ENCODE results near the gene TMEM169. TPM values are rescaled to one million over a fixed set of nuclear protein-coding genes. Genes with fewer than 3 reads are reported as not detected.

TMEM169 gene
- polyA plus RNA-seq, 2 of the 4 experiments (the other 2 are of a cell fraction): 0.54 to 0.81 TPM

GRCh38 chr2:216098421-216099334, 17.0 kb downstream of the TMEM169 start:
- no peaks in the 10 kb centered on the region for H3K9me3 ChIP-seq
- 83% methylated on average over 9 of the region's 9 CpGs for WGBS (ENCODE audit: missing lambda C conversion rate)
- ChIA-PET CTCF (interaction anchor here (1.2 kb wide), 1 partner anchor 8 kb away, joined by 3 read pairs; no protein-coding TSS in a partner anchor), POLR2A (no interaction called here)
- FAIRE-seq (no peak), DNase-seq (ENCODE audit: low read depth in 1 of 2, low spot score in 1 of 2) (no peak), ATAC-seq (no peak)
- H3K4me1 ChIP-seq: no peaks in the 10 kb centered on the region
- TF ChIP-seq POLR2AphosphoS2 (conservative IDR thresholded peaks at IDR 0.05; ENCODE audit: low read length) (no peak), TP53 (CRISPR knock-in tag; IDR thresholded peaks at IDR 0.05) (no peak), KDM5A (IDR thresholded peaks at IDR 0.05) (no peak), HOXB13 (CRISPR knock-in tag; IDR thresholded peaks at IDR 0.05; ENCODE audit: low read depth) (no peak), HMGXB4 (CRISPR knock-in tag; IDR thresholded peaks at IDR 0.05; ENCODE audit: borderline replicate concordance) (no peak), RCOR1 (IDR thresholded peaks at IDR 0.05; ENCODE audit: low read depth, low read length) (no peak), BCL3 (IDR thresholded peaks at IDR 0.05) (no peak), CTCF (IDR thresholded peaks at IDR 0.05) (no peak), ZNF302 (CRISPR knock-in tag; IDR thresholded peaks at IDR 0.05) (no peak), GATA3 (IDR thresholded peaks at IDR 0.05; ENCODE audit: borderline replicate concordance) (no peak), CHD2 (IDR thresholded peaks at IDR 0.05; ENCODE audit: low read length, partially characterized antibody) (no peak), FOSL2 (IDR thresholded peaks at IDR 0.05) (no peak), FOSL2 (CRISPR knock-in tag; IDR thresholded peaks at IDR 0.05) (no peak), MAX (IDR thresholded peaks at IDR 0.05) (no peak), SMC3 (IDR thresholded peaks at IDR 0.05) (no peak), NPAS2 (CRISPR knock-in tag; IDR thresholded peaks at IDR 0.05; ENCODE audit: borderline replicate concordance) (no peak), NR3C1 (IDR thresholded peaks at IDR 0.05) (no peak), CBX8 (IDR thresholded peaks at IDR 0.05) (no peak)
- no peak overlapping the region for H3K4me2 ChIP-seq
- H3K27ac ChIP-seq: no peak overlapping the region
- H3K4me3 ChIP-seq: no peak overlapping the region

GRCh38 chr2:216101109-216101508, 19.4 kb downstream of the TMEM169 start:
- Histone ChIP-seq H3K9me3 (no peaks in the 10 kb centered on the region), H3K4me3 (no peak overlapping the region), H3K4me2 (no peak overlapping the region), H3K27ac (no peak overlapping the region), H3K4me1 (no peaks in the 10 kb centered on the region)
- no peak for TF ChIP-seq MAX (IDR thresholded peaks at IDR 0.05)
- TF ChIP-seq MAFK (IDR thresholded peaks at IDR 0.05; ENCODE audit: partially characterized antibody): no peak
- no peak for TF ChIP-seq FOSB (CRISPR knock-in tag; IDR thresholded peaks at IDR 0.05)
- TF ChIP-seq BHLHE40 (IDR thresholded peaks at IDR 0.05; ENCODE audit: low read depth, low read length): no peak
- TF ChIP-seq CEBPB (IDR thresholded peaks at IDR 0.05): no peak
- TF ChIP-seq E2F6 (IDR thresholded peaks at IDR 0.05; ENCODE audit: borderline replicate concordance, low read depth): no peak
- TF ChIP-seq CHD4 (IDR thresholded peaks at IDR 0.05; ENCODE audit: borderline replicate concordance): no peak
- POLR2A ChIA-PET: no interaction called here
- FAIRE-seq (no peak), DNase-seq (ENCODE audit: low read depth in 1 of 2, low spot score in 1 of 2) (no peak), ATAC-seq (no peak)
- 79% methylated on average over 4 of the region's 4 CpGs for WGBS (ENCODE audit: missing lambda C conversion rate)
- CTCF ChIA-PET: interaction anchor here (0.7 to 1.6 kb wide), 2 partner anchors 9 to 149 kb away, joined by 4 to 7 read pairs; no protein-coding TSS in a partner anchor
